MV-4-11 (cell line): ENCODE data around the gene SRXN1.

ENCODE experiments used
- DNase-seq: peaks from one replicate; lab custom pipeline; 2025; lab: John Stamatoyannopoulos, UW

The SRXN1 gene

GRCh38 chr20:635893-636338 lies 17.1 kb downstream of the SRXN1 start:
- no peak for DNase-seq

DNA sequence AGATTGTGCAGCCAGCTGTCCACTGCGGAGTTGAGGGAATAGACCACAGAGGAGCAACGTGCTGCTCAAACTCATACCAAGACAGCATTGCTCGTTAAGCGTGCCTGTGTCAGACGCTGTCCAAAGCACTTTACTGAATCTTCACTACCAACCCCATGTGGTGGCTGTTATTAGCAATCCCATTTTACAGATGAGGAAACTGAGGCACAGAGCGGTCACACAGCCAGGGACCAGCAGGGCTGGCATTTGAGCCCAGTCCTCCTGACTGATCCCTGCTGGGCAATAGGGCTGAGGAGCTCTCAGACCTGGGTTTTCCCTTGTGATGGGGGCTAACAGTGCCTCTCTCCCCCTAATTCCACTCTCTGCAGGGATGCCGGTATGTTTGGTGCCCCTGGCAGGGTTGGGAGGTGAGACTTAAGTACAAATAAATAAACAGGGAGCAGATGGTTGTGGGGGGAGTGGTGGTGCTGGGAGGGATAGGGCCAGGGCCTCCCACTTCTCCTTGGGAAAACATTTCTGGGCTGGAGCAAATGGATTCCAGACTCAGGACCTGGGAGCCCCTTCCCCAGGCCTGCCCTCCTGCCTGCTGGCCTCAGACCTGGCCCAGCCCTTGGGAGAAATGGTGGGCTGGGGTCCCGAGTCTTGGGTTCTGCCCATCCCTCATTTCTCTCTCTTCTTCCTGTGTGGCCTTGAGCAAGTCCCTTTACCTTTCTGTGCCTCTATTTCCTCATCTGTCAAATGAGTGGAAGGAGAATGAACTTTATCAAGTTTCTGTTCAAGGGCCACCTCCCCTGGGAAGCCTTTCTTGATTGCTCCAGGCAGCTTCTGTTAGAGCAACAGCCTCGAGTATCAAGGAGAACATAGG lies 17.7 kb downstream of the SRXN1 start:
- no peak for DNase-seq

DNA sequence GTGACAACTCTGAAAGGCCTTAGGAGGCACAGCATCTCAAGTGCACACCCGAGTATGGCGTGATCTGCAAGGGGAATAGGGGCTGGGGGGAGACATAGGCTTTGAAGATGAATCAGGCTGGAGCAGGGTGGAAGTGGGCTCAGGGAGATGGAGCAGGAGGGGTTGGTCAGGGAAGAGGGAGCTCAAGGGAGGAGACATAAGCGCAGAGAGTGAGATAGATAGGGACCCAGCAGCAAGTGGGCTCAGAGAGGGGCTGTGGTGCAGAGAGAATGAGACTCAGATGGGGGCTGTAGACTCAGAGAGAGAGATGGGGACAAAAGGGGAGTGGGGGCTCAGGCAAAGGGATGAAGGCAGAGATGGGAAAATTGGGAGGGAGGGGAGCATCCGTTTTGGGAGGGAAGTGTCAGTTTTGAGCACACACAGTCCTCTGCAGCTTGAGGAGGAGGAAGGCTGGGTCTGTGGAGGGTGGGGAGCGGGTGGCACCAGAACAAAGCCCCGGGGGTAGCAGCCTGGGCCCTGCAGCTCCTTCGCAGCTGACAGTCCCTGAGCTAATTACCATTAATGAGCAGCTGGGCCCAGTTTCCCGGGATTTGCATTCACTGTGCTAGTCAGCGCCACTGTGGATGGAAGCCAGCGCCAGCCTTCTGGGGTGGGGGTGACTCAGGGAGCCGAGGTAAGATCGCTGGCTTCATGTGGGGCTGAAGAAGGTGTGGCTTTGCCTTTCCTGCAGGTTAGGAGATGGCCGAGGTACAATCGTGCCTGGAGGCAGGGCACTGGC lies 18.7 kb downstream of the SRXN1 start:
- no peak for DNase-seq

GRCh38 chr20:631101-631500 lies 21.9 kb downstream of the SRXN1 start:
- no peak for DNase-seq

DNA sequence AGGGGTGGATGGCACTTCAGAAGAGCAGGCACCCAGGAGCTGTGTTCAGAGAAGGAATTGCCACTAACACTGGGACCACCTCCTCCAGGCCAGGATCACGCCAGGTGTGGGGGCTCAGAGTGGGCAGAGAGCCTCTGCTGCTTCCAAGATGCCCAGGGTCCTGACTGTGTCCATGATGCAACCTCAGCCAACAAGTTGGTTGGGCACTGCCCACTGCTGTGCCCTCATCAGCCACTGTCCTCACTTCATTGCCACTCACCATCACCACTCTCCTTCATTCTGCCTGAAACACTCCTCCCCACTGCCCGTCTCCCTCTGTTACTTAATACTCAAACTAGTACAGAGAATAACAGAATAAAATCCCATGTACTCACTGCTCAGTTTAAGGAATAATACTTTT lies 26.4 kb downstream of the SRXN1 start:
- no peak for DNase-seq

DNA sequence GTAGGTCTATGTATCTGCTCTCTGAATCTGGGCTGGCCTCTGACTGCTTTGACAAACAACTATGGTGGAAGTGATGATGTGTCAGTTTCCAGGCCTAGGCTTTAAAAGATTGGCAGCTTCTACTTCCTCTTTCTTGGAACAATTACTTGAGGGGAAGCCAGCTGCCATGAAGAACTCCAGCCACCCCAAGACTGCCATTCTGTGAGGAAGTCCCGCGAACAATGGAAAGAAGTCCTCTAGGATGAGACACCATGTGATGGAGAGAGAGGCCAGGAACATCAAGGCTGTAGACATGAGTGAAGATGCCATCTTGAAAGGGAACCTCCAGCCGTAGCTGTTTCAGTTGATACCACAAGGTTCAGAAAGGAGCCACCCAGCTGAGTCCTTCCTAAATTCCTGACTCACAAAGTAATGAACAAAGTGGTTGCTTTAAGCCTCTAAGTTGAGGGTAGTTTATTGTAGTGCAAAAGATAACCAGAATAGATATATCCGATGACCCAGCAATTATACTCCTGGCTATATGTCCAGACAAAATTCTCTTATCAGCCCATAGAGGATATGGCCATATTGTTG lies 27.6 kb downstream of the SRXN1 start:
- peak; percentile 94 for DNase-seq

- no peak for DNase-seq
Observed at GRCh38 chr20:623704-624103, 29.3 kb downstream of the SRXN1 start.

DNA sequence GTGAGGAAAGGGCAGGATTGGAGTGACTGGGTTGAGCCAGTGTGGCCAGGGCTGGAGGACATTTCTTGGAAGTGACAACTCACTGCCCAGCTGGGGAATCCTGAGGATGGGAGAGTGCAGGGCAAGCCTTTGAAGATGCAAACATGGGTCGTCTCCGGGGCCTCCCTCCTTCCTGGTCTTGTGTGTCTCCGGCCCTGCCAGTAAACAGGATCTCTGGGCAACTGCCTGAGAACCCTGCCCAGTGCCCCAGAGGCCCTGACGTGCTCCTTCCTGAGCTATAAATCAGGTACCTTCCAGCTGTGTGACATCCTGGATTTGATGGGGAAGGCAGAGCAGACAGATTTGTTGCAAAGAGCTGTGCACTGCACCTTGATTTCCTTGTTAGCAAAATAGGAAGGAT lies 30.0 kb downstream of the SRXN1 start:
- DNase-seq = no peak

GRCh38 chr20:622161-622560 lies 30.8 kb downstream of the SRXN1 start:
- no peak for DNase-seq

- DNase-seq = peak; percentile 80
Observed at GRCh38 chr20:621125-621756, 31.8 kb downstream of the SRXN1 start.

DNA sequence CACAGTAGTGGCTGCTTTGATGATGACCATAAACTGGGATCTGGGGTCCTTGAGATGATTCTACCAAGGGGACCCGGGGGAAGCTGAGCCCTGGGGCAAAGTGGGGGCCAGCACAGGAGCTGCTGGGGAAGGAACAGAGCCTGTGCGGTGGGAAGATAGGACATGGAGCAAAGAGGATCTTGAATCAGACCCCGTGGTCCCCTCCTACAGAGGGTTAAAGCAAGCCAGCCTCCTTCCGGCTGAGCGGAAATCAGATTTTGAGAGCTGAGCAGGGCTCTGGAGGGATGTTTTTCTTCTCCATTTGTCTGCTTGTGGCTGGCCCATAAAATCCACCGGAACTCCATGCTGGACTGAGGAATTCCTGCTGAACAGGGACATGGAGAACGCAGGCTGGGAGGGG lies 32.8 kb downstream of the SRXN1 start:
- DNase-seq = no peak

- no peak for DNase-seq
Observed at GRCh38 chr20:618980-619379, 34.0 kb downstream of the SRXN1 start.

GRCh38 chr20:617934-618690 lies 34.9 kb downstream of the SRXN1 start:
- DNase-seq = no peak

DNA sequence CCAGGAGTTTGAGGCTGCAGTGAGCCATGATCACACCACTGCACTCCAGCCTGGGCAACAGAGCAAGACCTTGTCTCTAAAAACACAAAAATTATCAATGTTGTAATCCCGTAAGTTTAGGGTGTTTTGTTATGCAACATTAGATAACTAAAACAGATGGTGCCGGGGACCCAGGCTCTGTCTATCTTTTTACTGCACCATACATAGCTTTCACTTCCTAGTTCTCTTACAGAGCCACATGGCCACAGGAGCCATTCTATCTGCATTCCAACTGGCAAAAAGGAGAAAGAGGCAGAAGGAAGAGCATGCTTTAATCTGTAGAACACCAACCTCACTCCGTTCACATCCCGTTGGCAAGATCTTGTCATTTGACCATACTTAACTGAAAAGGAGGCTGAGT lies 37.5 kb downstream of the SRXN1 start:
- DNase-seq = peak; percentile 98

DNA sequence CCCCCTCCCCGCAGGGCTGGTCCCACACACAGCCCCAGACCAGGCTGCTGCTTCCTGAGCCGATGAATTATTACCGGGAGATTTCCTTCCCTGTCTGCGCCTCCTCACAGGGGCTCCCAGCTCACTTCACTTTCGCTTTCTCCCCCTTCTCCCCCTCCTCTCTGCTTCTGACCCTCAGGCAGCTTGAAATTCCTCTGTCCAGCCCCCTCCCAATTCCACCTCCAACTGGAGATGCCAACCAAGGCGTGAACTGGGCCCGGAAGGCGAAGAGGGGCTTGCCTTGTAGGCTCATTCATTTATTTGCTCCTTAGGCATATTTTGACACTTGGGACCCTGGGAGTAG lies 41.2 kb downstream of the SRXN1 start:
- DNase-seq = no peak

GRCh38 chr20:611047-611842 lies 41.8 kb downstream of the SRXN1 start:
- peak; percentile 16 for DNase-seq

DNA sequence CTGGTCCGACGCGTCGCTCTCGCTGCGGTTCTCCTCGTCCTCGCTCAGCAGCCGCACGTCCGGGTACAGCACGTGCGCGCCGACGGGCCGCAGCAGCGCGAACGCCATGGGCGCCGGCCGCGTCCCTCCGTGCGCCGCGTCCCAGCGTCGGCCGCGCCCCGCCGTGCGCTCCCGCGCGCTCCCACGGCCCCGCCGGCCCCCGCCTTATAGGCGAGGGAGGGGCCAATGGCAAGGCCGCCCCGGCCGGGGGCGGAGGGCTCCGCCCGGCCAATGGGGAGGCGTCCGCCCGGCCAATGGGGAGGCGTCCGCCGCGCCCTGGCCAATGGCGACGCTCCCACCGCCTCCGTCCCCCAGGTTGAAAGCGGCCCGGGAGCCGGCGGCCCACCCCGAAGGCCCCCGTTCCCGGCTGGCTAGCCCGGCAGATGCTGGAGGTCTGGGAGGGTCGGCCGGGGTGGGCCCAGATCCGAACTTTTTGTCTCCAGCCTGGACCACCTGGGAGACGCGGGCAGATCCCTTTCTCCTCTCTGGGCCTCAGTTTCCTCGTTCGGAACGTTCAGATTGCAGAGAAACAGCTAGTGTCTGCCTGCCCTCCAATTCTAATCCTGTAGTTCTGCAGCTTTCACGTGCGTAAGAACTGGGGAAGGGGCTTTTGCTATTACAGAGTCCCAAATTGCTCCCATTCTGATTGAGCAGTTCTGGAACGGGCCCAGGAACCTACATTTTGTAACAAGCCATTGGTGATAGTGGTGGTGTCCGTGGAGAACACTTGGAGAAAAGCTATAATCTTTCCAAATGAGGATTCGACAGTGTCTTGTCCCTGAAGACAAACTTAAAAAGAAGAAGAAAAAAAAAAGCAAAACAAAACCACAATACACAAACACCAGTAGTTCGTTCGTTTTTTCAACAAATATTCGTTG lies 42.6 kb downstream of the SRXN1 start, which contains the start of gene TCF15:
TSS of gene TCF15 (minus strand) at position 180 of the 917 bp plus-strand sequence. CDS start at position 108, 72 bp downstream.
- peak; percentile 8 for DNase-seq

DNA sequence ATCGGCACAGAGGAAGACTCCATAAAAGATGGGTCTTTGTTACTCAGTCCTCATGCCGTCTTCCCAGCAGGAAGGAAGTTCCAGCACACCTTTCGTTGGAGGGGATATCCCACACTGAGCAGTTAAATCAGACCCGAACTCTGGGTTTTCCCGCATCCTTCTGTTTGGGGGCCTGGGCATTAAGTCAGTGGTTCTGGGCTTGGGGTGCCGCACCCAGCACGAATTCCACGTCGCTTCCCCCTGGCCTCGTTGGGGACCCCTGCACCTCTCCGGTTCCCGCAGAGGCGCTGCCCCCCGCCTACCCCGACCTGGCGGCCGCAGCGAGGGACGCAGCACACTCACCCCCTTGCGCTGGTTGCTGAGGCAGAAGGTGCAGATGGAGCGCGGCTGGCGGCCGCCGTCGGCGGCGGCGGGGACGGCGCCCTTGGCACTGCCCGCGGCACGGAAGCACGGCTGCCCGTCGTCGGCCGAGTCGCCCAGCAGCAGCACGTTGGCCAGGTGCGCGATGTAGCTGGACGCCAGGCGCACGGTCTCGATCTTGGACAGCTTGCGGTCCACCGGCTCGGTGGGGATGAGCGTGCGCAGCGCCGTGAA lies 43.5 kb downstream of the SRXN1 start:
- DNase-seq = no peak

DNA sequence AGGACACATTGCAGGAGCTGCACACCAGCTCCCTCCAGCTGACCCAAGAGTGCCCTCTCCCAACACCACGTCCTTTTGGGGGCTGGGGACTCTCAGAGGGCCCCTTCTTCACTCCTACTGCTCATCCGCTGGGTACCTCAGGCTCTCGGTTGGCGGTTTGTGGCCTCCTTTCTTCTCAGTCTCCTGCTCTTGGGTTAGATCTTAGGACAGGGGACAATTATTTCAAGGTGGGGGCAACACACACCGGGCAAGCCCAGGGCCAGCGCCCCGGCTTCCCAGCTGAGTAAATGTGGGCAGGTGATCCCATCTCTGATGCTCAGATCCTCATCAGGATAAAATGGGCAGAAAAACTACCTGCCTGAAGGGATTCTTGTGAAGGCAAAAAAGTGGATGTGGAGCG lies 44.0 kb downstream of the SRXN1 start:
- DNase-seq = no peak
